SK-N-DZ (cell line): Measurements from ENCODE around the gene DGKI.

ENCODE experiments used
- DNase-seq: peaks from one replicate; pipeline ENCODE4 v3.0.0-alpha.2; 2015; ENCODE audit warnings: low spot score

DGKI gene

GRCh38 chr7:137689761-137690160, 157.0 kb downstream of the DGKI start:
- no peak for DNase-seq

- DNase-seq, result no peak
Measured at GRCh38 chr7:137687556-137688265, 159.1 kb downstream of the DGKI start.

- DNase-seq, result no peak
Measured at GRCh38 chr7:137685433-137686164, 161.2 kb downstream of the DGKI start.

DNA sequence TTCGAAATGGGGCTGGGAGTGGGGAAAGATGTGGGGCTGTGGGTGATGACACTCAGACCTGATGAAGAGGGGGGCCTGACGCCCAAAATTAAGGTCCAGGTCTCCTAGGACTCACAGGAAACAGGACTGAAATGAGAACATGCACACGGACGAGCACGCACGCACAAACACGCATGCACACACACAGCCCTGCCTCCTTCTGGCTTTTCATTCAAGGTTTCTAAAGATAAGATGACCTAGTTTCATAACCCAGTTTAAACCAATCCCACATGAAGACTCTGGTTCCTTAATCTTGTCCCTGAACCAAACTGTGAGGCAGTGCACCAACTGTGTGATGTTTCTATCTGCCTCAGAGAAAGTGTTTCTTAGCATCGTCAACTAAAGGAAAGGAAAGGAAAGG, 162.0 kb downstream of the DGKI start:
- DNase-seq, result no peak

GRCh38 chr7:137684316-137684715, 162.5 kb downstream of the DGKI start:
- DNase-seq, result no peak

GRCh38 chr7:137682596-137682995, 164.2 kb downstream of the DGKI start:
- DNase-seq, result no peak

DNA sequence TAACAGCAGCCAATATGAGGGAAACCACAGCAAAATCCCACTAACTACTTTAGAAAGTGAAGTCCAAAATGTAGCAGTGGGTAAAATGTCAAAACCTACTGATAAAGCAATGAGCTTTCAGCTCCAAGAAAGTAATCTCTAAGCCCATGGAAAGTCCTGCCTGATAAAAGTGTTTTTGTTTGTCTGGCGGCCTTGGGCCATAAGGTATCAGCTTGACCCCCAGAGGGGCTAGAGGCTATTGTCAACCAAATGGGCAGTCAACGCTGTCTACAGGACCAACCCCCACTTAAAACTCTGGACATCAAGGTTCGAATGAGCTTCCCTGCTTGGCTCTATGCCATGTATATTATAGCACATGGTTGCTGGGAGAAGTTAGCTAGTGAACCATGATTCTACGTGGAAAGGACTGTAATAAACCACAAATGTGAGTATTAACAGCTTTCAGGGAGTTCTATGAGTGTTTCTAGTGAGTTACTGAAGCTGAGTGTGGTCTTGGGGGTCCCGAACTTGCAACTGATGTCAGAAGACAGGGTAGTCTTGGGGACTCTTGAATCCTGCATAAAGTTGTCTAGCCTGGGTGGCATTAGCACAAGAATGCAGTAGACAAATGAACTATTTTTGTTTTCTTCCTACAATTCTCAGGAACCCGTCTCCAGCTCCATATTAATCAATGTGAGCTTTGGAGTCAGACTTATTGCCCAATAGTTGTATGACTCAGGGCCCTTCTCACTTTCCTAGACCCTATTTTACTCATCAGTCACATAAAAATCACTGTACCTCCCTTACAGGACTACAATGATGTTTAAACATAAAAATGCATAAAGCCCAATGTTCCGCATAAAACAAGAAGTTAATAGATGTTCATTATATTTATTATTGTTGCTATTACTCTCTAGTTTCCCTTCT, 164.9 kb downstream of the DGKI start:
- DNase-seq, result no peak

- no peak for DNase-seq
Measured at GRCh38 chr7:137674551-137675409, 172.0 kb downstream of the DGKI start.

DNA sequence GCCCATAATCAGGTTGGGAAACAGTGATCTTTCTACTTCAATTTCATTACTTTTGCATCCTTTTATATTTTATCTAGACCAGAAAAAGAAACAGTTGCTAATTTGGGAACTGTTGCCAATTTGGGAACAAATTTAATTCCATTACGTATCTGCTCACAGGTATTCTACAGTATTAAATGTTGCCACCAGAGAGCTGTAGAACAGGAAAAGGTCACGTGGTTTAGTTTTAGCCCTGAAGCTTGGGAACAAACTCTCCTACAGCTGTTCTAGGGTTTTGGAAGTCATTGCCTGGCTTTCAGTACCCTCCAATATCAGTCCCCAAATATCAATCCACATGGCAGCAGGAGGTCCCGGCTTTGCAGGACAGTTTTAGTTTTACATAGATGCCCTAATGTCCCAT, 172.7 kb downstream of the DGKI start:
- no peak for DNase-seq

DNA sequence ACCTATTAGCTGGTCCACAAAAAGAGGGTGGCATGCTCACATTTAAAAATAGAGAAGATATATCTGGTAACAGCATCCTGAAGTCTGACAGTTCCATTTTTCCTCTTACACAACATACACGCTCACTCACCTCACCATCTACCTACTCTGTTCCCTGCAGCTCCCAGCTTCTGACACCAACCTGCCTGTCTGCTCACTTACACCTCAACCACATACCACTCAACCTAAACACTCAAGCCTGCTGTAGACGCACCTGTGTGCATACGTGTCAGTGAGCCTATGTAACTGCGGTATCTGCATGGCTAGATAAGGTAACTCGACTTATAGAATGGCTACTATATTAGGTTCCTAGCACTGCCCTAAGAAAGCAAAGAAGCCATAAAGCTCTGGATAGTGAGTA, 174.9 kb downstream of the DGKI start:
- DNase-seq, result no peak

DNA sequence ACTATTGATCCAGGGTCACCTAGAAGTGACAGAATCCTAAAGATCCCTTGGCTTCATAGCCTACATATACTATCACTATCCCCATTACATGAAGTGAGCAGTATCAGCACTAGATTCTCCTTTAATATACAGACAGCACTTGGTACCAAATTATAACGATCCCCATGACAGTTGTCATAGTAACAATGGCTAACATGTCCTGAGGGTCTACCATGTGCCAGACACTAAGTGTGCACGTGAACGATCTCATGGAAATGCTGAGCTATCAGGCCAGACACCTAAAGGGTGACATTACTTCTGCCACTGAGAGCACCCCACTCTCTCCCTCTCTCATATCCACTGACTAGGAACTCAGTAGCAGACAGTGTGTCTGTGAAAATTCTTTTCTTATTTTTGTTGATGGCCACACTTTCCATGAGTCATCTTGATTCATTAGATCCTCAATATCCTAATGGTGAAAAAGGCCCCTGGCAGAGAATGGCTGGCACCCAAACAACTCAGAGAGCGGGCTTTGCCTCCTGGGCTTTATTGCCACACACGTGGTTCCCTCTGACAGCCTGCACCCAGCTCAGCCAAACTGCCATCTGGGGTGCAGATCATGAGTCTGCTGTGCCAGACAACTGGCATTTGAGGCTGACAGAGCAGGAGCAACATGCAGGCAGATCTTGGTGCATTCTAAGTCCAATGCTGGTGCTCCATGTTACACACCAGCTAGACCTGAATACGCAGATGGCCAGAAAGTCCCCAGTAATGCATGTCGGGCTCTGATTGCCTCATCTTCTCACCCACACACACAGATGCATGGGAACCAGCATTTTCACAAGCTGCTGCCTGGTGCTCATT, 176.3 kb downstream of the DGKI start:
- no peak for DNase-seq

DNA sequence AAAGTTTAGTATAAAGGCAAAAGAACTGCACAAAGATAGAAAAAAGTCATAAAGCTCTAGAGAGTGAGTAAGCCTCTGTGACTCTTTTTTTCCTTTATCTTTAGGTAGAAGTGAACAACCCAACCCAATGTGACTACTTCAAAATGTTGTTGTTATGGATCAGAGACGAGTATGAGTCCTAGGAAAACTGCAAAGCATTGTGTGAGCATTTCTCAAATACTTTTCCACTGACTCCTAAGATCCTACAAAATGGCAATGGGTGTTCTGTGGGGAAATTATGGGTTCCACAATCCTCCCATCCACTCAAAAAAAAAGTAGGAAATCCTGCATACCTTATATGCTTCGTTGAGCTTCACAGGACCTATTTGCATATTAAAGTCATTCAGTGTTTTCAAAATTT, 177.1 kb downstream of the DGKI start:
- DNase-seq, result no peak

DNA sequence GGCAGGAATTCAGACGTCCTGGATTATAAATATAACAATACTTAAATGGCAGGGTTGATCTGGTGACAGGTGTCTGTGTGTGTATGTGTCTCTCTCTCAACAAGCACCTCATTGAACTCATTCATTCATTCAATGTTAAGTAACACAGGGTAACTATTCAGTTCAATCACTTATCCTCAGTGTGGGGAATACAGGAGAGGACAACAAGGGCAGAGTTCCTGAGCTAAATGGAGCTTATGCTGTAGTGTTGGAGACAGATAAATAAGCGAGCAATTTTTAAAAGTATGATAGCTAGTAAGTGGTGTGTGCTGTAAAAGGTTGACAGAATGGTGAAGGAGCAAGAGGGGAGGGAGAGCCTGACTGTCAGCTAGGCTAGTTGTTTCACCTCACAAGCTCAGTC, 178.4 kb downstream of the DGKI start:
- no peak for DNase-seq

DNA sequence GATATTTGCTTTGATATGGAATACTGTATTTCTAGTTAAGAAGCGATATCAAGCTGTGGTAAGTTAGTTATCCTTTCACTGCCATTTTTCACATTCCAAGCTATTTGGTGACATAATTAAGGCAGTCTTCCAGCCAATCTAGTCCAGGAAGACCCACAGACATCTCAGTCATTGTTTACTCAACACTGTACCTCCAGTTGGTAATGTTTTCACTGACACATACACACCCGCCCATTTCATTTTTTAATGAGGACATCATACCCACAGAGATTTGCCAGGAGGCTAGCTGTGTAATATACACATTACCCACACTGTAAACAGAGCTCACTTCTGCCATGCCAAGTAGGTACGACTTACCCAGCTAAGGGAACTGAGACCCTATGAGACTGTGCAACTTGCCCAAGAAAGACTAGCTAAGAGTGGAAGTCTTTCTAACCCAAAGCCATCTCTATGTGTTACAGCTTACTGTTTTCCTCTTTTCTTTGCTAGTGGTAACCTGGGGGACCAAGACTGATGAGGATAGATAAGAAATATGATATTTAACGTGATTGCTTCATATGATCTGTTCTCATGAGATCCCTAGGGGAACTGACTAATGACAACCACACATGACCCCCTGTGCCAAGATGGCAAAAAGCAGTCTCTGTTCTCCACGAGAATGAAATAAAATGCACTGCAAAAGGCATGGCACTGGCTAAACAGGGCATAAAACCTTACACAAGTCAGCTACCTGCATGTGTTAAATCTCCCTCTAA, 179.0 kb downstream of the DGKI start:
- DNase-seq, result no peak

- DNase-seq, result peak; percentile 58
Measured at GRCh38 chr7:137664846-137665245, 181.9 kb downstream of the DGKI start.

DNA sequence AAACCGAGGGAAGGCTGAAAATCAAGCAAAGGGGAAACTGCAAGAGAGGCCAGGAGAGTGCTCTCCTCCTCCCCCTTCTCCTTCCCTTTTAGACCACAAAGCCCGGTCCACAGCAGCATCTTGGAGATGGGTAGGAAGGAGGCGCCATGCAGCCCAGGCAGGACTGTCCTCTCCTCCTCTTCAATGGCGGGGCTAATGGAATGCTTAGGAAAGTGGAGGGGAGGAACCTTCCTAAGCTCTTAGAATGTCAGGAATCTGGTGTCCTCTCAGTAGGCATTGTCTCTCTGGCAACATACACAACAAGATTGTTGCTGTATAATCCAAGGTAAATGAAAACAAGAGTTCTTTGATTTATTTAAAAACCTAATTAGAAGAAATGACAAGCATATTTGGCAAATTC, 185.1 kb downstream of the DGKI start:
- DNase-seq, result no peak

GRCh38 chr7:137658190-137658900, 188.4 kb downstream of the DGKI start:
- DNase-seq, result no peak

GRCh38 chr7:137657476-137658189, 189.1 kb downstream of the DGKI start:
- no peak for DNase-seq
